Transverse colon (tissue), 4 donors: Measurements from ENCODE around the gene IL1RAPL1. TPM values are rescaled to one million over a fixed set of nuclear protein-coding genes. Genes with fewer than 3 reads are reported as not detected.
"Not testable (repeated sequence)": the region's sequence is repeated elsewhere in the genome, so short reads cannot be mapped to it uniquely, and the experiment has no call there.

Experiments
- DNase-seq: peaks from one replicate; pipeline ENCODE4 v3.0.0-alpha.2; 2019
- H3K27ac ChIP-seq, 4 donors: fragments of 200-600 bp; sonication (generic); 2 replicates each; pipeline ENCODE4 v1.5.1; 2016 to 2018; ENCODE audit warnings: inconsistent platforms in 4 of 4
- H3K27me3 ChIP-seq: fragments of 200-600 bp; sonication (generic); 2 replicates; pipeline ENCODE4 v1.5.1; 2017; ENCODE audit warnings: inconsistent platforms
- H3K36me3 ChIP-seq, 4 donors: fragments of 200-600 bp; sonication (generic); 2 replicates each; pipeline ENCODE4 v1.5.1; 2017 to 2019; ENCODE audit warnings: inconsistent platforms in 4 of 4
- H3K4me1 ChIP-seq, 4 donors: fragments of 200-600 bp; sonication (generic); 2 replicates each; pipeline ENCODE4 v1.5.1; 2017 to 2020; ENCODE audit warnings: inconsistent platforms in 4 of 4
- H3K4me3 ChIP-seq, 4 donors: fragments of 200-600 bp; sonication (generic); 1 replicate in 1 of 4; 2 replicates in 3 of 4; pipeline versions ENCODE4 v1.5.1 to v1.6.1; 2017 to 2019; ENCODE audit warnings: inconsistent platforms in 4 of 4
- H3K9me3 ChIP-seq, 2 donors: fragments of 200-600 bp; sonication (generic); 2 replicates each; pipeline ENCODE4 v1.5.1; 2017 to 2019; ENCODE audit warnings: inconsistent platforms in 2 of 2
- CTCF ChIP-seq, 5 experiments: fragments of 200-600 bp in 3 of 5; fragments of 450-650 bp in 2 of 5; sonication (generic) in 3 of 5; IDR thresholded peaks; 1 replicate in 2 of 5; 2 replicates in 3 of 5; pipeline ENCODE4 v1.5.1; 2016 to 2017; ENCODE audit warnings: antibody characterized with exemption in 5 of 5, inconsistent platforms in 3 of 5, mild to moderate bottlenecking in 2 of 5, moderate library complexity in 1 of 5
- EP300 ChIP-seq: sonication (generic); formaldehyde crosslinking; IDR thresholded peaks from one replicate; pipeline ENCODE4 v1.6.1; 2017; ENCODE audit warnings: antibody characterized with exemption, low read depth
- POLR2A ChIP-seq: fragments of 450-650 bp; IDR thresholded peaks from one replicate; pipeline ENCODE4 v1.6.1; 2016; ENCODE audit warnings: antibody characterized with exemption, mild to moderate bottlenecking, moderate library complexity
- POLR2AphosphoS5 ChIP-seq, 3 donors: sonication (generic); formaldehyde crosslinking; IDR thresholded peaks; one replicate each; pipeline ENCODE4 v1.6.1; 2016; ENCODE audit warnings: antibody characterized with exemption in 3 of 3
- WGBS, 2 donors: methylation state at CpG; one replicate each; pipeline ENCODE4 v1.1.5; 2018; ENCODE audit warnings: low coverage in 1 of 2; 5-methylcytosine and 5-hydroxymethylcytosine counted together
- in situ Hi-C, 4 donors: fragments of 200-750 bp; cut with MboI; loops; one replicate each; pipeline versions ENCODE4 v1.15.0 to v1.15.1; 2017; ENCODE audit warnings: low sequenced_read_pairs in 3 of 4, low pct_ligation_motif_present in 1 of 4, low pct_unique_long_range_greater_than_20kb in 1 of 4
- intact Hi-C: fragments of 100-400 bp; cut with DNase I; formaldehyde crosslinking; loops from one replicate; pipeline ENCODE4 v1.15.1; 2023; ENCODE audit warnings: low total_unique reads
- total RNA-seq, 4 donors: library from RNA; depleted of rRNA; stranded (reverse); fragments of >200 nt; gene quantifications; one replicate each; pipeline ENCODE4 v1.1.0, GENCODE V29; 2016

Gene IL1RAPL1
- total RNA-seq, 4 donors from 2014 or later, result 0.14 to 0.32 (median 0.20) TPM; not detected in 1

GRCh38 chrX:28773807-28774206 is 186.6 kb downstream of the IL1RAPL1 start:
- in situ Hi-C loops (no loop called here), intact Hi-C loops (no loop called here)
- H3K4me3 ChIP-seq, result no peak overlapping the region
- H3K36me3 ChIP-seq, result no peaks in the 10 kb centered on the region
- no peak overlapping the region for H3K27ac ChIP-seq
- H3K4me1 ChIP-seq, result no peaks in the 10 kb centered on the region
- TF ChIP-seq POLR2AphosphoS5 (IDR thresholded peaks at IDR 0.05), result no peak
- no peak for TF ChIP-seq EP300
- no peak for TF ChIP-seq POLR2A
- TF ChIP-seq CTCF (IDR thresholded peaks at IDR 0.05), result no peak
- no peaks in the 10 kb centered on the region for H3K27me3 ChIP-seq
- H3K9me3 ChIP-seq, result no peaks in the 10 kb centered on the region
- DNase-seq, result no peak
- 75 to 76% methylated on average over 3 to 5 of the region's 5 CpGs for WGBS, 2 donors

- Histone ChIP-seq H3K9me3 (no peaks in the 10 kb centered on the region), H3K4me1 (no peaks in the 10 kb centered on the region), H3K4me3 (no peak overlapping the region), H3K27ac (no peak overlapping the region), H3K27me3 (no peaks in the 10 kb centered on the region), H3K36me3 (no peaks in the 10 kb centered on the region)
- no peak for DNase-seq
- TF ChIP-seq POLR2AphosphoS5 (IDR thresholded peaks at IDR 0.05) (no peak), POLR2A (no peak), CTCF (IDR thresholded peaks at IDR 0.05) (no peak), EP300 (no peak)
- intact Hi-C loops (no loop called here), in situ Hi-C loops (no loop called here)
- WGBS, 2 donors, result 79% methylated on average over 2 of the region's 2 CpGs; no CpG with 5 or more reads in 1 of the 2 donors
Measured at GRCh38 chrX:28787206-28787605, 200.0 kb downstream of the IL1RAPL1 start.

- H3K4me3 ChIP-seq, H3K27me3 ChIP-seq, intact Hi-C loops, H3K9me3 ChIP-seq, H3K36me3 ChIP-seq, H3K4me1 ChIP-seq, in situ Hi-C loops, H3K27ac ChIP-seq, DNase-seq: not testable (repeated sequence)
- WGBS, 2 donors, result 85 to 94% methylated on average over 2 to 5 of the region's 5 CpGs
Measured at GRCh38 chrX:28800671-28801070, 213.4 kb downstream of the IL1RAPL1 start.

GRCh38 chrX:28802625-28803024 is 215.4 kb downstream of the IL1RAPL1 start:
- Histone ChIP-seq H3K4me3 (no peak overlapping the region), H3K27ac (no peak overlapping the region), H3K4me1 (no peaks in the 10 kb centered on the region), H3K27me3 (no peaks in the 10 kb centered on the region), H3K9me3 (no peaks in the 10 kb centered on the region), H3K36me3 (no peaks in the 10 kb centered on the region)
- TF ChIP-seq CTCF (IDR thresholded peaks at IDR 0.05), result no peak
- no peak for TF ChIP-seq POLR2AphosphoS5 (IDR thresholded peaks at IDR 0.05)
- no peak for TF ChIP-seq EP300
- TF ChIP-seq POLR2A, result no peak
- DNase-seq, result no peak
- intact Hi-C loops, result no loop called here
- in situ Hi-C loops, result no loop called here
- WGBS, 2 donors, result 56 to 59% methylated on average over 1 of the region's 1 CpG

- H3K27me3 ChIP-seq, result no peaks in the 10 kb centered on the region
- no peak overlapping the region for H3K27ac ChIP-seq
- DNase-seq, result no peak
- 61 to 100% methylated on average over 1 of the region's 1 CpG for WGBS, 2 donors
- intact Hi-C loops (no loop called here), in situ Hi-C loops (no loop called here)
- TF ChIP-seq POLR2A (no peak), POLR2AphosphoS5 (IDR thresholded peaks at IDR 0.05) (no peak), CTCF (IDR thresholded peaks at IDR 0.05) (no peak), EP300 (no peak)
- no peak overlapping the region for H3K4me3 ChIP-seq
- H3K4me1 ChIP-seq, result no peaks in the 10 kb centered on the region
- no peaks in the 10 kb centered on the region for H3K36me3 ChIP-seq
- no peaks in the 10 kb centered on the region for H3K9me3 ChIP-seq
Measured at GRCh38 chrX:28835991-28836390, 248.7 kb downstream of the IL1RAPL1 start.
